A549 (cell line): ENCODE data around the gene PIR.

Experiments
- CEBPB ChIP-seq, 2 experiments: fragments of >200 bp in 1 of 2; sonication (Bioruptor Twin) in 1 of 2; formaldehyde crosslinking in 1 of 2; IDR thresholded peaks; 2 replicates each; pipeline ENCODE4 v1.6.1; 2012 to 2016
- CTCF ChIP-seq: fragments of >200 bp; sonication (Bioruptor Twin); formaldehyde crosslinking; IDR thresholded peaks from 3 replicates; pipeline ENCODE4 v1.5.1; 2016
- EHMT2 ChIP-seq: fragments of 200-600 bp; sonication (generic); IDR thresholded peaks from 2 replicates; pipeline ENCODE4 v1.6.1; 2016; ENCODE audit warnings: antibody characterized with exemption, low read depth, mild to moderate bottlenecking, moderate library complexity
- KDM1A ChIP-seq: fragments of 200-600 bp; sonication (generic); IDR thresholded peaks from 2 replicates; pipeline ENCODE4 v1.6.1; 2016; ENCODE audit warnings: low read depth, mild to moderate bottlenecking
- MAFK ChIP-seq: fragments of 450-650 bp; IDR thresholded peaks from 2 replicates; pipeline ENCODE4 v1.6.1; 2014; ENCODE audit not compliant: partially characterized antibody
- POLR2A ChIP-seq: IDR thresholded peaks from 2 replicates; pipeline ENCODE4 v1.6.1; 2012; ENCODE audit warnings: mild to moderate bottlenecking, low read length
- RAD21 ChIP-seq, 2 experiments: fragments of >200 bp in 1 of 2; sonication (Bioruptor Twin) in 1 of 2; formaldehyde crosslinking in 1 of 2; IDR thresholded peaks in 1 of 2; conservative IDR thresholded peaks in 1 of 2; 2 replicates in 1 of 2; 3 replicates in 1 of 2; pipeline ENCODE4 v1.6.1; 2012 to 2018; ENCODE audit warnings: inconsistent platforms in 1 of 2
- SMC3 ChIP-seq: fragments of >200 bp; sonication (Bioruptor Twin); formaldehyde crosslinking; IDR thresholded peaks from 3 replicates; pipeline ENCODE4 v1.6.1; 2018; ENCODE audit warnings: inconsistent platforms
- TF ChIP-seq, protein P1 (sequence below): fragments of 150-350 bp; IDR thresholded peaks from 2 replicates; pipeline ENCODE4 v1.6.1; 2014; ENCODE audit warnings: low read depth, mild to moderate bottlenecking, low read length

DNA sequence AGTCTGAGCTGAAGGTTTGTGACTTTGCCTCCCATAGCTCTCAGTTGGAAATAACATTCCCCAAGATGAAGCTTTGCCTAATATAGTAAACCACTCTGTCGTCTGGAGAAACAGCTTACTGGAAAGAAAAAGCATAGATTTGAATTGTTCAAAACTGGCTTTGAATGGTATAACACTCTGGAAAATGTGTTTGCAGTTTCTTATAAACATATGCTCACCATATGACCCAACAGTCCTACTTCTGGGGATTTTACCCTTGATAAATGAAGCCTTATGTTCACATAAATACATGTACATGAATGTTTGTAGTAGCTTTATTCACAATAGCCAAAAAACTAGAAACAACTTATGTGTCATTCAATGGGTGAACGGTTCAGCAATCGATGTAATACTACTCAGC is 119.2 kb downstream of the PIR start:
- no peak for TF ChIP-seq POLR2A
- TF ChIP-seq, protein P1, sequence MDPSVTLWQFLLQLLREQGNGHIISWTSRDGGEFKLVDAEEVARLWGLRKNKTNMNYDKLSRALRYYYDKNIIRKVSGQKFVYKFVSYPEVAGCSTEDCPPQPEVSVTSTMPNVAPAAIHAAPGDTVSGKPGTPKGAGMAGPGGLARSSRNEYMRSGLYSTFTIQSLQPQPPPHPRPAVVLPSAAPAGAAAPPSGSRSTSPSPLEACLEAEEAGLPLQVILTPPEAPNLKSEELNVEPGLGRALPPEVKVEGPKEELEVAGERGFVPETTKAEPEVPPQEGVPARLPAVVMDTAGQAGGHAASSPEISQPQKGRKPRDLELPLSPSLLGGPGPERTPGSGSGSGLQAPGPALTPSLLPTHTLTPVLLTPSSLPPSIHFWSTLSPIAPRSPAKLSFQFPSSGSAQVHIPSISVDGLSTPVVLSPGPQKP: no peak
- TF ChIP-seq KDM1A: no peak
- TF ChIP-seq CEBPB (IDR thresholded peaks at IDR 0.05): no peak
- TF ChIP-seq MAFK: no peak
- TF ChIP-seq RAD21 (conservative IDR thresholded peaks at IDR 0.05 in 1 of 2, IDR thresholded peaks at IDR 0.05 in 1 of 2): no peak
- TF ChIP-seq SMC3: no peak
- TF ChIP-seq EHMT2: no peak
- TF ChIP-seq CTCF: no peak
